ENCODE measurements around the gene TEX2. TPM values are rescaled to one million over a fixed set of nuclear protein-coding genes. Genes with fewer than 3 reads are reported as not detected.
A peak's percentile ranks its signal among the peaks of the same experiment; 100 is the strongest.

The TEX2 gene
- total RNA-seq, 2 experiments from 2014 or later, result 14.0 to 14.5 TPM

DNA sequence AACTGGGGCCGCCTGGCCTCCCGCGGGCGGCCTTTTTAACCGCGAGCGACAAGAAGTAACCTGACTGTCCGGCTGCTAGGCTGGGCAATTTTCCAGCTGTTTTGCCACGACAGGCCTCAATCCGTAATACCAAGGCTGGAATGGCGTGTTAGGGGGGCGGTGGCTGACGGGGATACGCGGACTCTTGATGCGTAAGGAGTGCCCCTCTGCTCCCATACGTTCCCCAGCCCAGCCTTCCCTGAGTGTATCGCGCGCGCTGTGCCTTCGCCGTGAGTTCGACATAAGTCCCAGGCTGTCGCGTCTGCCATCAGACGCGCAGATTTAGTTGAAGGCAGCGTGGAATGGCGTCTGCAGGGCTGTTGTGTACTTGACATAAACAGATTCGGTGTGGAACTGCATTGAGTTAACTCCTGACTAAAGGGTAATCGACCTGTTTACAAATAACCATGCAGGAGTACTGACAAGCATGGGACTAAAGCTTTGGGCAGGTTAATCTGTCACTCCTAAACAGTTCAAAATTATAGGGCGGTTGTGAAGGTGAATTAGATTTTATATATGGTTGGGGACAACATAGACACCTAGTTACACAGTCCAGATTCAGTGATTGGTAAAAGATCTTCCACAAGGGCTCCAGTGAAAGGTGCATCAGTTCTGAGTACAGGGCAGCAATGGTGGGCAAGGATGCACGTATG, 116.5 kb downstream of the TEX2 start:
- peaks cover 18% of the 10 kb centered on the region for H3K4me1 Mint-ChIP-seq (ENCODE audit: low read depth)
- H3K27ac Mint-ChIP-seq, result no peak overlapping the region
- intact Hi-C loops (cut with micrococcal nuclease), result loop anchor here (5.0 kb wide), 3 partner anchors 116 to 136 kb away; partner anchors contain the start of gene TEX2
- no peaks in the 10 kb centered on the region for H3K9me3 Mint-ChIP-seq
- H3K4me3 Mint-ChIP-seq, result no peak overlapping the region
- POLR2A ChIA-PET, result interaction anchor here (0.7 to 4.9 kb wide), 70 partner anchors 8 to 774 kb away, joined by 3 to 83 read pairs (median 4); partner anchors contain the start of genes CD79B, CEP95, DDX5 and ERN1
- ATAC-seq, result peak; percentile 14
- peak; percentile 58 for DNase-seq
- H3K27me3 Mint-ChIP-seq, result no peaks in the 10 kb centered on the region
- no peak for TF ChIP-seq CTCF (IDR thresholded peaks at IDR 0.05)
- H3K36me3 Mint-ChIP-seq (ENCODE audit: low read depth), result peaks cover 4% of the 10 kb centered on the region
- CTCF ChIA-PET, result interaction anchor here (0.9 to 8.8 kb wide), 10 partner anchors 12 to 273 kb away, joined by 3 to 62 read pairs (median 7); partner anchors contain the start of gene ICAM2

- ATAC-seq (peak; percentile 96), DNase-seq (peak; percentile 98)
- Mint-ChIP-seq H3K27ac (no peak overlapping the region), H3K4me1 (ENCODE audit: low read depth) (peaks cover 18% of the 10 kb centered on the region), H3K36me3 (ENCODE audit: low read depth) (peaks cover 4% of the 10 kb centered on the region), H3K4me3 (no peak overlapping the region), H3K27me3 (no peaks in the 10 kb centered on the region), H3K9me3 (no peaks in the 10 kb centered on the region)
- POLR2A ChIA-PET, result interaction anchor here (0.6 to 4.9 kb wide), 78 partner anchors 8 to 773 kb away, joined by 3 to 83 read pairs (median 4); partner anchors contain the start of genes CD79B, CEP95, DDX5 and ERN1
- no peak for TF ChIP-seq CTCF (IDR thresholded peaks at IDR 0.05)
- intact Hi-C loops (cut with micrococcal nuclease), result loop anchor here (5.0 kb wide), 3 partner anchors 116 to 136 kb away; partner anchors contain the start of gene TEX2
- CTCF ChIA-PET, result interaction anchor here (0.9 to 8.8 kb wide), 9 partner anchors 11 to 274 kb away, joined by 3 to 62 read pairs (median 4); partner anchors contain the start of gene ICAM2
Measured at GRCh38 chr17:64145751-64146417, 117.2 kb downstream of the TEX2 start.

- no peak overlapping the region for H3K4me3 Mint-ChIP-seq
- peaks cover 2% of the 10 kb centered on the region for H3K36me3 Mint-ChIP-seq (ENCODE audit: low read depth)
- no peaks in the 10 kb centered on the region for H3K27me3 Mint-ChIP-seq
- no peak for TF ChIP-seq CTCF (IDR thresholded peaks at IDR 0.05)
- intact Hi-C loops (cut with micrococcal nuclease), result loop anchor here (5.0 kb wide), 3 partner anchors 117 to 137 kb away; partner anchors contain the start of gene TEX2
- ChIA-PET POLR2A (interaction anchor here (0.6 to 4.9 kb wide), 53 partner anchors 9 to 773 kb away, joined by 3 to 83 read pairs (median 4); partner anchors contain the start of genes CCDC47, CEP95, DDX5 and ERN1), CTCF (interaction anchor here (0.9 to 8.8 kb wide), 9 partner anchors 11 to 274 kb away, joined by 3 to 62 read pairs (median 4); partner anchors contain the start of gene ICAM2)
- no peaks in the 10 kb centered on the region for H3K9me3 Mint-ChIP-seq
- peaks cover 18% of the 10 kb centered on the region for H3K4me1 Mint-ChIP-seq (ENCODE audit: low read depth)
- no peak overlapping the region for H3K27ac Mint-ChIP-seq
- DNase-seq (no peak), ATAC-seq (no peak)
Measured at GRCh38 chr17:64145375-64145750, 117.7 kb downstream of the TEX2 start.

DNA sequence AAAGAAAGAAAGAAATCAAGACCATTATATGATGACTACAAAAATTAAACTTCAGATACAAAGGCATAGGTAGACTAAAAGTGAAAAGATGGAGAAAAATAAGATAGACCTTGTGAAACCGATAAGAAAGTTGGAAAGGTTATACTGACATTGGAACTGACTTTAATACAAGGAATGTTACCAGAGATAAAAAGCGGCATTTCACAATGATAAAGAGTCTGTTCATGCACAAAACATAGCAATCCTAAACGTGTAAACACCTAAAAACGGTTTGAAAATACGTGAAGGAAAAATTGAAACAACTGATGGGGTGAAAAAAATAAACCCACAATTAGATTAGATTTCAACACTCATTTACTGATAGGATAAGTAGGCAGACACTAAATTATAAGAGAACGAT, 123.5 kb downstream of the TEX2 start:
- intact Hi-C loops (cut with micrococcal nuclease), result no loop called here
- no peaks in the 10 kb centered on the region for H3K27me3 Mint-ChIP-seq
- no peaks in the 10 kb centered on the region for H3K4me1 Mint-ChIP-seq (ENCODE audit: low read depth)
- ChIA-PET CTCF (interaction anchor here (12.9 kb wide), 1 partner anchor 111 kb away, joined by 419 read pairs; no protein-coding TSS in a partner anchor), POLR2A (no interaction called here)
- no peaks in the 10 kb centered on the region for H3K36me3 Mint-ChIP-seq (ENCODE audit: low read depth)
- no peak for TF ChIP-seq CTCF (IDR thresholded peaks at IDR 0.05)
- no peak for ATAC-seq
- H3K27ac Mint-ChIP-seq, result no peak overlapping the region
- DNase-seq, result no peak
- H3K4me3 Mint-ChIP-seq, result no peak overlapping the region
- H3K9me3 Mint-ChIP-seq, result no peaks in the 10 kb centered on the region
